ENCODE data around the gene CAMTA1.

The CAMTA1 gene

DNA sequence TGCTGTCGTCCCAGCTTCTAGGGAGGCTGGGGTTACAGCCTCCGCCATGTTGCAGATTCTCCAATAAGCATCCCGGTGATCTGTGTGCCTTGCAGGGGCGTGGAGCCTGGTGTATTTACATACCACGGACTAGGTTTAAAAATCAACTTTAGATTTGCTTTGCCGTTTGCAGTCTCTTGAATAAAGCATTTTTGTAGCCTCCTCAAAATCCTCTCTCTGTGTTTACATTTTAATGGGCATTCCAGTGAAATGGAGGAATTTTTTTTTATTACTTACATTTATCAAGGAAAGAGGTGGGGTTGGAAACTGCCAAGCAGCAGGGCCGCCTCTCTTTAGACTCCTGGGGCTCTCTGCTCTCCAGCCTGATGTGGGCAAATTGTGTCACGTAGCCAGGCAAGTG is 548.4 kb downstream of the CAMTA1 start:
- Histone ChIP-seq H3K4me1 (ENCODE audit: control insufficient read depth, insufficient read depth, low read length) (no peaks in the 10 kb centered on the region), H3K9ac (ENCODE audit: low read depth, low read length) (no peak overlapping the region), H3K9me3 (ENCODE audit: control insufficient read depth, insufficient read depth, low read length) (no peaks in the 10 kb centered on the region), H3K36me3 (ENCODE audit: control insufficient read depth, insufficient read depth, low read length) (no peaks in the 10 kb centered on the region), H3K4me3 (ENCODE audit: low read depth, low read length) (no peak overlapping the region), H3K27me3 (ENCODE audit: control insufficient read depth, insufficient read depth, low read length) (no peaks in the 10 kb centered on the region)

GRCh38 chr1:7334475-7335035 is 549.3 kb downstream of the CAMTA1 start:
- no peaks in the 10 kb centered on the region for H3K36me3 ChIP-seq (ENCODE audit: control insufficient read depth, insufficient read depth, low read length)
- H3K4me3 ChIP-seq (ENCODE audit: low read depth, low read length) = no peak overlapping the region
- no peak overlapping the region for H3K9ac ChIP-seq (ENCODE audit: low read depth, low read length)
- H3K27me3 ChIP-seq (ENCODE audit: control insufficient read depth, insufficient read depth, low read length) = no peaks in the 10 kb centered on the region
- no peaks in the 10 kb centered on the region for H3K9me3 ChIP-seq (ENCODE audit: control insufficient read depth, insufficient read depth, low read length)
- no peaks in the 10 kb centered on the region for H3K4me1 ChIP-seq (ENCODE audit: control insufficient read depth, insufficient read depth, low read length)

GRCh38 chr1:7335224-7335879 is 550.1 kb downstream of the CAMTA1 start:
- no peaks in the 10 kb centered on the region for H3K36me3 ChIP-seq (ENCODE audit: control insufficient read depth, insufficient read depth, low read length)
- H3K9ac ChIP-seq (ENCODE audit: low read depth, low read length) = no peak overlapping the region
- H3K9me3 ChIP-seq (ENCODE audit: control insufficient read depth, insufficient read depth, low read length) = no peaks in the 10 kb centered on the region
- no peaks in the 10 kb centered on the region for H3K27me3 ChIP-seq (ENCODE audit: control insufficient read depth, insufficient read depth, low read length)
- no peaks in the 10 kb centered on the region for H3K4me1 ChIP-seq (ENCODE audit: control insufficient read depth, insufficient read depth, low read length)
- no peak overlapping the region for H3K4me3 ChIP-seq (ENCODE audit: low read depth, low read length)

DNA sequence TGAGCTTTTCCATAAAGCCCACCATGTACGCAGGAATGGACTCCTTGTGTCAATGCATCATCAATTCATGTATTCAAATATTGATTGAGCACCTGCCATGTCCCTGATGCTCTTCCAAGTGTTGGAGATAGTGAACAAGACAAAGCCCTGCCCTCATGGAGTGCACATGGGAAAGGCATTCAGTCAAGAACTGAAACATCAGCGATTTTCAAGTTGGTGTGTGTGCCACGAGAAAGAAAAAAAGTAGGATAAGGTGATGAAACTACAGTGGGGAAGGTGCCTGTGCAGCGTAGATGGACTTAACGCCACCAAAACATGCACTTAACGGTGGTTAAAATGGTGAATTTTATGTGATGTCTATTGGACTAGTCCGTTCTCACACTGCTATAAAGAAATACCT is 553.2 kb downstream of the CAMTA1 start:
- H3K4me3 ChIP-seq (ENCODE audit: low read depth, low read length) = no peak overlapping the region
- H3K4me1 ChIP-seq (ENCODE audit: control insufficient read depth, insufficient read depth, low read length) = no peaks in the 10 kb centered on the region
- H3K9ac ChIP-seq (ENCODE audit: low read depth, low read length) = no peak overlapping the region
- H3K36me3 ChIP-seq (ENCODE audit: control insufficient read depth, insufficient read depth, low read length) = no peaks in the 10 kb centered on the region
- no peaks in the 10 kb centered on the region for H3K27me3 ChIP-seq (ENCODE audit: control insufficient read depth, insufficient read depth, low read length)
- H3K9me3 ChIP-seq (ENCODE audit: control insufficient read depth, insufficient read depth, low read length) = no peaks in the 10 kb centered on the region

- H3K4me1 ChIP-seq (ENCODE audit: control insufficient read depth, insufficient read depth, low read length) = no peaks in the 10 kb centered on the region
- H3K9me3 ChIP-seq (ENCODE audit: control insufficient read depth, insufficient read depth, low read length) = no peaks in the 10 kb centered on the region
- H3K36me3 ChIP-seq (ENCODE audit: control insufficient read depth, insufficient read depth, low read length) = no peaks in the 10 kb centered on the region
- H3K9ac ChIP-seq (ENCODE audit: low read depth, low read length) = no peak overlapping the region
- no peaks in the 10 kb centered on the region for H3K27me3 ChIP-seq (ENCODE audit: control insufficient read depth, insufficient read depth, low read length)
- H3K4me3 ChIP-seq (ENCODE audit: low read depth, low read length) = no peak overlapping the region
Measured at GRCh38 chr1:7339014-7339413, 553.8 kb downstream of the CAMTA1 start.

DNA sequence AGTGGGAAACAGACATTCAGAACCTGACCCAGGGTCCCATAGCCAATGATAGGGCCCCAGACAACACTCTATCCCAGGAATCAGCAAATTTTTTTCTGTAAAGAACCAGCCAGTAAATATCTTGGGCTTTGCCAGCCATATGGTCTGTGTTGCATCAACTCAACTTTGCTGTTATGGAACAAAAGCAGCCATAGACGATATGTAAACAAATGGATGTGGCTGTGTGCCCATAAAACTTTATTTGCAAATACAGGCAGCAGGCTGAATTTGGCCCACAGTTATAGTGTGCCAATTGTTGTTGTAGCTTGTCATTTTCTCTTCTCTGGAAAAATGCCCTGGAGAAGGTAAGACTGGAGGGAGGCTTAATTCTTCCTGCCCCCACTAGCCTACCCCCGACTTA is 554.7 kb downstream of the CAMTA1 start:
- no peak overlapping the region for H3K9ac ChIP-seq (ENCODE audit: low read depth, low read length)
- no peaks in the 10 kb centered on the region for H3K27me3 ChIP-seq (ENCODE audit: control insufficient read depth, insufficient read depth, low read length)
- no peaks in the 10 kb centered on the region for H3K9me3 ChIP-seq (ENCODE audit: control insufficient read depth, insufficient read depth, low read length)
- no peaks in the 10 kb centered on the region for H3K4me1 ChIP-seq (ENCODE audit: control insufficient read depth, insufficient read depth, low read length)
- no peak overlapping the region for H3K4me3 ChIP-seq (ENCODE audit: low read depth, low read length)
- no peaks in the 10 kb centered on the region for H3K36me3 ChIP-seq (ENCODE audit: control insufficient read depth, insufficient read depth, low read length)

DNA sequence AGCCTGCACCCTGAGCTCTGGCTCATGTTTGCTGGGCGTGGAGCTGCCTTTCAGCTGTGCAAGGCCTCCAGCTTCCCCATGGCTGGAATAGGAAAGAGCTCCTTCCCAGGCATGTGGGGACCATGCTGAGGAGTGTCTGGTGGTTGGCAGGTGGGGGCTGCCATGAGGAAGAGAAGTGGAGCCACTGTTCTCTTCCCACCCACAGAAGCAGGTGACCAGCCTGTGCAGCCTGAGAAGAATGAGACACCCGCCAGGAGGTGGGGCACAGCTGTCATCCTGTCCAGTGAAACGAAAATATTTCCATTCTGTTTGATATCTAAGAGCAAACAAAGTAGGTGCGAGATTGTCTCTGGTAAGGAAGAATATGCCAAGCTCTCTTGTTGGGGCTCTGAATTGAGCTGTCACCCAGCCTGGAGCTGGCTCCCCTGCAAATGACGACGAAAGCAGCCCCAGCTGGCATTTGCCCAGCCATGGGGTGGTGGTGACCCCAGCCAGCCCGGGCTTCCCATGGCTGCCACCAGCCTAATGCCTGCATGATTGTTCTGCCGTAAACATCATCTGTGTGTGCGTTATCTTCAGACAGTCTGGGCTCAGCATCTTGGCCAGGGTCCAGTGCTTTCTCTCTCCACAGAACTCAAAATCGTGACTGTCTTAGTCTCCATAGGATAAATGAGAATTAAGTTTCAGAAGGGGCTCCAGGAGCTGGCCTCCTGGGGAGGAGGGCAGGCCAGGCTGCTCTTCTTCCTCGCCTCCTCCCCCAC is 556.1 kb downstream of the CAMTA1 start:
- Histone ChIP-seq H3K4me1 (ENCODE audit: control insufficient read depth, insufficient read depth, low read length) (no peaks in the 10 kb centered on the region), H3K27me3 (ENCODE audit: control insufficient read depth, insufficient read depth, low read length) (no peaks in the 10 kb centered on the region), H3K4me3 (ENCODE audit: low read depth, low read length) (no peak overlapping the region)

DNA sequence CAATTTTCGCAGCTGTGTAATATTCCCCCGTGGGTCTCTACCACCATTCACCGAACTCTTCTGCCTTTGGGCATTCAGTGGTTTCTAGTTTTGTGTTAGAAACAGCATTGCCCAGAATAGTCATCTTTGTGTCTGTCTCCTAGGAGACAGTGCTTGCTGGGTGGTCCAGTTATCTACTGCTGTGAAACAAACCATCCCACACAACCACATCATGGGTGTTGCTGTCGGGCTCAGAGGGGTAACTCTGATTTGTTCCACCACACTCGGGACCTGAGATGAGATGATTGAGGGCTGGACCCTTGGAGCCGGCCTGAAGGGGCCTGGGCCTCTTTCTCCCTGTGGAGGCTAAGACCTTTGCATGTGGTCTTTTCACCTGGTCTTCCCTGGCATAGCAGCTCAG is 558.6 kb downstream of the CAMTA1 start:
- H3K27me3 ChIP-seq (ENCODE audit: control insufficient read depth, insufficient read depth, low read length) = no peaks in the 10 kb centered on the region
- H3K4me1 ChIP-seq (ENCODE audit: control insufficient read depth, insufficient read depth, low read length) = no peaks in the 10 kb centered on the region
- H3K4me3 ChIP-seq (ENCODE audit: low read depth, low read length) = no peak overlapping the region
- no peak overlapping the region for H3K9ac ChIP-seq (ENCODE audit: low read depth, low read length)
- no peaks in the 10 kb centered on the region for H3K9me3 ChIP-seq (ENCODE audit: control insufficient read depth, insufficient read depth, low read length)
- H3K36me3 ChIP-seq (ENCODE audit: control insufficient read depth, insufficient read depth, low read length) = no peaks in the 10 kb centered on the region

More for the DNA sequence above, 556.1 kb downstream of the CAMTA1 start:
- Histone ChIP-seq H3K9me3 (ENCODE audit: control insufficient read depth, insufficient read depth, low read length) (no peaks in the 10 kb centered on the region), H3K36me3 (ENCODE audit: control insufficient read depth, insufficient read depth, low read length) (no peaks in the 10 kb centered on the region), H3K9ac (ENCODE audit: low read depth, low read length) (no peak overlapping the region)

DNA sequence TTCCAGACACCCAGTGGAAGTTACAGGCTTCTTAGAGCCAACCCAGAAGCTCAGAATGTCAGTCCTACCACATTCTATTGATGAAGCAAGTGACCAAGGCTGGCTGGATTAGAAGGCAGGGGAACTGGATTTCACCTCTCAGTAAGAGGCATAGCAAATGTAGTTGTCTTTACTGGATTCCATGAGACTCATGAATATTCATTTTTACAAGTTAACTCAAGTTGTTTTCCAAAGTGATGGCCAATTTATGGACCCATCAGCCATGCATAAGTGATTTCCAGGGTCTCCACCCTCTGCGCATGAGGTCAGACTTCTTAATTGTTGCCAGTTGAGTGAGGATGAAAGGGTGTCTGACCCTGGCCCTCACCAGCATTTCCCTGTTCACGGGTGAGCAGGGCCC is 559.0 kb downstream of the CAMTA1 start:
- no peak overlapping the region for H3K4me3 ChIP-seq (ENCODE audit: low read depth, low read length)
- H3K36me3 ChIP-seq (ENCODE audit: control insufficient read depth, insufficient read depth, low read length) = no peaks in the 10 kb centered on the region
- H3K9ac ChIP-seq (ENCODE audit: low read depth, low read length) = no peak overlapping the region
- H3K4me1 ChIP-seq (ENCODE audit: control insufficient read depth, insufficient read depth, low read length) = no peaks in the 10 kb centered on the region
- no peaks in the 10 kb centered on the region for H3K27me3 ChIP-seq (ENCODE audit: control insufficient read depth, insufficient read depth, low read length)
- no peaks in the 10 kb centered on the region for H3K9me3 ChIP-seq (ENCODE audit: control insufficient read depth, insufficient read depth, low read length)

DNA sequence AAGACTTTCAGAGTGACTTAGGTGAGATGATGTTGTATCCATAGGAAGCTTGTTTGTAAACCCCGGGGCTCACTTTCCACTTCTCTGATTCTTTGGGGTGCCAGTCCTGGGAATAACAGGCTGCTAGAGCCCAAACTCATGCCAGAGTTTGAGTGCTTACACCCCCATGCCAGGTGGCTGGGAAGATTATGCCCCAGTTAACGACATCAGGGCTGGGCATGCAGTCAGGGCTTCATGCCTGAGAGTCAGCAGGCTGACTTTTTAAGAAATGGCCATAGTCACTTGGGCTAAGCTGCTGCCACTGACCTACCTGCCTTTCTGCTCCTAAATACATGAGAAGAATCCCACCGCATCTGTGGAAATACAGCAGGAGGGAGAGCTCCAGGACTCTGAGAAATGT is 560.3 kb downstream of the CAMTA1 start:
- no peak overlapping the region for H3K9ac ChIP-seq (ENCODE audit: low read depth, low read length)
- no peaks in the 10 kb centered on the region for H3K27me3 ChIP-seq (ENCODE audit: control insufficient read depth, insufficient read depth, low read length)
- no peaks in the 10 kb centered on the region for H3K9me3 ChIP-seq (ENCODE audit: control insufficient read depth, insufficient read depth, low read length)
- no peaks in the 10 kb centered on the region for H3K36me3 ChIP-seq (ENCODE audit: control insufficient read depth, insufficient read depth, low read length)
- H3K4me3 ChIP-seq (ENCODE audit: low read depth, low read length) = no peak overlapping the region
- H3K4me1 ChIP-seq (ENCODE audit: control insufficient read depth, insufficient read depth, low read length) = no peaks in the 10 kb centered on the region

DNA sequence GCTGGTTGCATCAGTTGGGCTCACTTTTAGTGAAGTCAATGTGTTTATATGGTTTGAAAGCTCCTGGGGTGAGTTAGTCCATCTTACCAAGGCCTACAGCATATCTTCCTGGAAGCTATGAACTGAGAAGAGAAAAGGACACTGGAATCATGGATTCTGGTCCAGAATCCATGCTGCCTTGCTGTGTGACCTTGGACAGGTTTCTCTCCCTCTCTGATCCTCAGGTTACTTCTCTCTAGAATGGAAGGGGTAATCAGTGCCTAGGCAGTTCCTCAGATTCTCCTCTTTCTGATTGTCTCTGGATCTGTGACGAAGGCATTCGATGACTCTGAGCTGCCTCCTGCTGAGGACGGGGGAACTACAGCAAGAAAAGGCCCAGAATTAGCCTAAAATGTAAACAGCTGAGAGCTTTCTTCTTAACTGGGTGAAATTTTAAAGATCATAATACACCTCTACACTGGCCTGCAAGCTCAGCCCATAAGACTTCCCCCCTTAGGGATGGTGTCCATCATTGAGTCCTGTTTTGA is 560.9 kb downstream of the CAMTA1 start:
- no peaks in the 10 kb centered on the region for H3K27me3 ChIP-seq (ENCODE audit: control insufficient read depth, insufficient read depth, low read length)
- H3K4me1 ChIP-seq (ENCODE audit: control insufficient read depth, insufficient read depth, low read length) = no peaks in the 10 kb centered on the region
- H3K4me3 ChIP-seq (ENCODE audit: low read depth, low read length) = no peak overlapping the region
- no peak overlapping the region for H3K9ac ChIP-seq (ENCODE audit: low read depth, low read length)
- no peaks in the 10 kb centered on the region for H3K9me3 ChIP-seq (ENCODE audit: control insufficient read depth, insufficient read depth, low read length)
- no peaks in the 10 kb centered on the region for H3K36me3 ChIP-seq (ENCODE audit: control insufficient read depth, insufficient read depth, low read length)

Measured in iPS-15b (cell line).